Astrocyte of the hippocampus (primary cell): ENCODE data around the gene TPRA1.
A peak's percentile ranks its signal among the peaks of the same experiment; 100 is the strongest.

Experiments used
- DNase-seq: peaks from one replicate; pipeline ENCODE4 v3.0.0; 2011; ENCODE audit warnings: low read depth, low spot score

The TPRA1 gene

GRCh38 chr3:127590282-127590592 is 296 bp downstream of the TPRA1 start:
- DNase-seq = no peak

GRCh38 chr3:127589600-127590281 is 792 bp downstream of the TPRA1 start:
- DNase-seq = peak; percentile 41

GRCh38 chr3:127588806-127589577 is 1.5 kb downstream of the TPRA1 start:
- peak; percentile 86 for DNase-seq

- no peak for DNase-seq
These were observed 2.7 kb downstream of the TPRA1 start for GRCh38 chr3:127587876-127588275.

GRCh38 chr3:127585813-127586413 is 4.6 kb downstream of the TPRA1 start:
- DNase-seq = no peak

GRCh38 chr3:127585163-127585812 is 5.2 kb downstream of the TPRA1 start:
- DNase-seq = no peak

- no peak for DNase-seq
These were observed 5.8 kb downstream of the TPRA1 start for GRCh38 chr3:127584734-127585133.

- no peak for DNase-seq
These were observed 10.0 kb downstream of the TPRA1 start for GRCh38 chr3:127580327-127581060.

GRCh38 chr3:127578802-127579201 is 11.7 kb downstream of the TPRA1 start:
- no peak for DNase-seq

- DNase-seq = no peak
These were observed 12.4 kb downstream of the TPRA1 start for GRCh38 chr3:127578168-127578567.

GRCh38 chr3:127577448-127577847 is 13.1 kb downstream of the TPRA1 start:
- no peak for DNase-seq

- DNase-seq = peak; percentile 96
These were observed 15.4 kb downstream of the TPRA1 start for GRCh38 chr3:127574880-127575878.

- no peak for DNase-seq
These were observed 16.6 kb downstream of the TPRA1 start for GRCh38 chr3:127573912-127574311.

GRCh38 chr3:127573401-127573800 is 17.1 kb downstream of the TPRA1 start:
- no peak for DNase-seq

GRCh38 chr3:127572735-127573134 is 17.8 kb downstream of the TPRA1 start:
- DNase-seq = no peak

GRCh38 chr3:127572186-127572585 is 18.3 kb downstream of the TPRA1 start:
- DNase-seq = no peak

- DNase-seq = no peak
These were observed 20.0 kb downstream of the TPRA1 start for GRCh38 chr3:127570520-127570919.

GRCh38 chr3:127569160-127569559 is 21.4 kb downstream of the TPRA1 start:
- DNase-seq = no peak

- no peak for DNase-seq
These were observed 21.9 kb downstream of the TPRA1 start for GRCh38 chr3:127568586-127568985.

GRCh38 chr3:127566833-127567232 is 23.7 kb downstream of the TPRA1 start:
- DNase-seq = peak; percentile 79
